H1 (cell line): ENCODE results near the gene FOSL1. TPM values are rescaled to one million over a fixed set of nuclear protein-coding genes. Genes with fewer than 3 reads are reported as not detected.

ENCODE experiments used
- CTCF ChIA-PET: fragments of 300-600 bp; sonication (Branson Sonifier 250); formaldehyde crosslinking; loops from one replicate; lab custom pipeline; 2021; ENCODE audit not compliant: partially characterized antibody; lab: Charles Lee
- POLR2A ChIA-PET: fragments of 300-600 bp; sonication (Branson Sonifier 250); formaldehyde crosslinking; loops from one replicate; lab custom pipeline; 2021; ENCODE audit warnings: inconsistent platforms; ENCODE audit not compliant: partially characterized antibody; lab: Charles Lee
- DNase-seq, 2 experiments: peaks; one replicate each; pipeline versions ENCODE4 v3.0.0 to v3.0.0-alpha.2; 2010 to 2022; ENCODE audit warnings: low spot score in 2 of 2, low read depth in 1 of 2, mixed read lengths in 1 of 2
- FAIRE-seq: peaks from 2 replicates; lab custom pipeline; 2011; peaks lifted over from hg19 to GRCh38; lab: Jason Lieb, UNC
- H2AFZ ChIP-seq: 2 replicates; pipeline ENCODE4 v1.8.1; 2012; ENCODE audit warnings: low read length, inconsistent platforms
- H2AK5ac ChIP-seq: 2 replicates; pipeline ENCODE4 v1.6.1; 2013; ENCODE audit warnings: low read depth, low read length
- H2BK120ac ChIP-seq: replicated peaks from 2 replicates; pipeline ENCODE3; 2013; ENCODE audit warnings: low read depth, low read length, inconsistent platforms
- H2BK12ac ChIP-seq: 2 replicates; pipeline ENCODE4 v1.6.1; 2013; ENCODE audit warnings: low read depth, low read length
- H2BK15ac ChIP-seq: 2 replicates; pipeline ENCODE4 v1.6.1; 2013; ENCODE audit warnings: low read length
- H2BK20ac ChIP-seq: 2 replicates; pipeline ENCODE4 v1.6.1; 2013; ENCODE audit warnings: low read length
- H2BK5ac ChIP-seq: 2 replicates; pipeline ENCODE4 v1.6.1; 2013; ENCODE audit warnings: low read depth, low read length
- H3K14ac ChIP-seq: 2 replicates; pipeline ENCODE4 v1.6.1; 2013; ENCODE audit warnings: inconsistent platforms; ENCODE audit not compliant: insufficient read length
- H3K18ac ChIP-seq: 2 replicates; pipeline ENCODE4 v1.6.1; 2013; ENCODE audit warnings: low read length; ENCODE audit errors: extremely low read depth
- H3K23ac ChIP-seq: 2 replicates; pipeline ENCODE4 v1.6.1; 2013; ENCODE audit warnings: inconsistent platforms; ENCODE audit not compliant: insufficient read length
- H3K23me2 ChIP-seq: 2 replicates; pipeline ENCODE4 v1.6.1; 2013; ENCODE audit warnings: low read depth, low read length
- H3K27ac ChIP-seq: 2 replicates; pipeline ENCODE4 v1.6.1; 2011; ENCODE audit warnings: low read depth, low read length, inconsistent platforms
- H3K27me3 ChIP-seq, 4 experiments: replicated peaks in 1 of 4; 1 replicate in 1 of 4; 2 replicates in 3 of 4; pipeline versions ENCODE4 v1.6.1 to v1.8.1; 2011 to 2013; ENCODE audit warnings: low read length in 3 of 4, mild to moderate bottlenecking in 3 of 4, inconsistent platforms in 2 of 4, mixed read lengths in 2 of 4, moderate library complexity in 1 of 4; ENCODE audit not compliant: control insufficient read depth in 3 of 4, insufficient read depth in 3 of 4; ENCODE audit errors: extremely low read depth in 1 of 4
- H3K36me3 ChIP-seq, 4 experiments: 2 replicates each; pipeline versions ENCODE4 v1.6.1 to v1.8.1; 2011 to 2013; ENCODE audit warnings: mild to moderate bottlenecking in 4 of 4, low read length in 3 of 4, moderate library complexity in 2 of 4, control low read depth in 1 of 4, inconsistent platforms in 1 of 4; ENCODE audit not compliant: insufficient read depth in 4 of 4, control insufficient read depth in 2 of 4
- H3K4ac ChIP-seq: replicated peaks from 2 replicates; pipeline ENCODE3; 2013; ENCODE audit warnings: low read length, low read depth, mixed read lengths, inconsistent platforms; ENCODE audit not compliant: insufficient read length
- H3K4me1 ChIP-seq, 4 experiments: replicated peaks in 1 of 4; 1 replicate in 1 of 4; 2 replicates in 3 of 4; pipeline versions ENCODE4 v1.6.1 to v1.8.1; 2011 to 2013; ENCODE audit warnings: low read length in 3 of 4, inconsistent platforms in 2 of 4, mixed read lengths in 1 of 4; ENCODE audit not compliant: insufficient read depth in 4 of 4, control insufficient read depth in 3 of 4
- H3K4me2 ChIP-seq, 2 experiments: 2 replicates each; pipeline versions ENCODE4 v1.6.1 to v1.8.1; 2011 to 2013; ENCODE audit warnings: low read depth in 2 of 2, low read length in 2 of 2, control low read depth in 1 of 2, inconsistent platforms in 1 of 2, mild to moderate bottlenecking in 1 of 2; ENCODE audit not compliant: insufficient read depth in 1 of 2
- H3K4me3 ChIP-seq, 4 experiments: fragments of 200-600, 300-600 bp in 1 of 4; sonication (generic), shearing (Covaris generic), sonication (Bioruptor Twin) in 1 of 4; 2 replicates each; pipeline versions ENCODE4 v1.5.1 to v1.8.1; 2011 to 2016; ENCODE audit warnings: low read length in 4 of 4, low read depth in 3 of 4, control low read depth in 2 of 4, inconsistent platforms in 2 of 4, mild to moderate bottlenecking in 2 of 4, mixed read lengths in 1 of 4, moderate library complexity in 1 of 4; ENCODE audit not compliant: insufficient read depth in 2 of 4; ENCODE audit errors: extremely low read depth in 1 of 4
- H3K56ac ChIP-seq: replicated peaks from 2 replicates; pipeline ENCODE3; 2013; ENCODE audit warnings: low read depth, mild to moderate bottlenecking, mixed read lengths, low read length, inconsistent platforms; ENCODE audit not compliant: insufficient read length
- H3K79me1 ChIP-seq: 2 replicates; pipeline ENCODE4 v1.6.1; 2013; ENCODE audit warnings: low read depth, low read length, control low read depth
- H3K79me2 ChIP-seq, 2 experiments: 2 replicates each; pipeline versions ENCODE4 v1.6.1 to v1.8.1; 2012 to 2013; ENCODE audit warnings: low read length in 2 of 2, mild to moderate bottlenecking in 2 of 2, inconsistent platforms in 1 of 2; ENCODE audit not compliant: insufficient read depth in 2 of 2, control insufficient read depth in 1 of 2
- H3K9ac ChIP-seq, 4 experiments: replicated peaks in 1 of 4; 1 replicate in 1 of 4; 2 replicates in 3 of 4; pipeline versions ENCODE4 v1.6.1 to v1.8.1; 2011 to 2013; ENCODE audit warnings: low read depth in 3 of 4, low read length in 3 of 4, control low read depth in 2 of 4, mild to moderate bottlenecking in 2 of 4, moderate library complexity in 2 of 4, inconsistent platforms in 1 of 4; ENCODE audit errors: extremely low read depth in 1 of 4
- H3K9me3 ChIP-seq, 2 experiments: 2 replicates each; pipeline versions ENCODE4 v1.6.1 to v1.8.1; 2012 to 2013; ENCODE audit warnings: mild to moderate bottlenecking in 2 of 2, moderate library complexity in 2 of 2, control low read depth in 1 of 2, inconsistent platforms in 1 of 2, low read depth in 1 of 2, low read length in 1 of 2, mixed read lengths in 1 of 2; ENCODE audit not compliant: insufficient read depth in 2 of 2
- H4K20me1 ChIP-seq, 2 experiments: replicated peaks in 1 of 2; 2 replicates each; pipeline versions ENCODE3 to v1.8.1; 2011 to 2013; ENCODE audit warnings: inconsistent platforms in 2 of 2, low read length in 2 of 2, mild to moderate bottlenecking in 1 of 2; ENCODE audit not compliant: insufficient read depth in 2 of 2, control insufficient read depth in 1 of 2
- H4K5ac ChIP-seq: 2 replicates; pipeline ENCODE4 v1.6.1; 2013; ENCODE audit warnings: low read length, low read depth, mixed read lengths, inconsistent platforms; ENCODE audit not compliant: insufficient read length
- H4K8ac ChIP-seq: 2 replicates; pipeline ENCODE4 v1.8.0; 2013; ENCODE audit warnings: mild to moderate bottlenecking, moderate library complexity, low read length, inconsistent platforms; ENCODE audit not compliant: insufficient read depth; ENCODE audit errors: extremely low read depth
- H4K91ac ChIP-seq: replicated peaks from 2 replicates; pipeline ENCODE3; 2013; ENCODE audit warnings: low read length, mixed read lengths, inconsistent platforms; ENCODE audit not compliant: insufficient read length
- BCL11A ChIP-seq, 2 experiments: IDR thresholded peaks; one replicate each; pipeline ENCODE4 v1.6.1; 2011; ENCODE audit warnings: low read depth in 2 of 2, low read length in 2 of 2, mild to moderate bottlenecking in 2 of 2
- CBX5 ChIP-seq: fragments of 300-800, 300-1000 bp; sonication (generic); IDR thresholded peaks from 2 replicates; pipeline ENCODE4 v1.7.1; 2016; ENCODE audit warnings: antibody characterized with exemption, low read length, low read depth
- GTF2F1 ChIP-seq: IDR thresholded peaks from 2 replicates; pipeline ENCODE4 v1.6.1; 2012; ENCODE audit warnings: low read depth, low read length, improper control_type of control experiment, borderline replicate concordance
- HDAC6 ChIP-seq: IDR thresholded peaks from one replicate; pipeline ENCODE4 v1.7.1; 2012; ENCODE audit warnings: low read depth, mild to moderate bottlenecking, inconsistent platforms, low read length, moderate library complexity
- POLR2A ChIP-seq, 2 experiments: IDR thresholded peaks; 1 replicate in 1 of 2; 2 replicates in 1 of 2; pipeline ENCODE4 v1.6.1; 2011; ENCODE audit warnings: low read depth in 2 of 2, low read length in 2 of 2, mild to moderate bottlenecking in 2 of 2; ENCODE audit errors: control extremely low read depth in 1 of 2
- RBBP5 ChIP-seq: IDR thresholded peaks from 2 replicates; pipeline ENCODE4 v1.7.1; 2012; ENCODE audit warnings: low read depth, mild to moderate bottlenecking, inconsistent platforms, low read length, moderate library complexity, borderline replicate concordance
- SAP30 ChIP-seq: fragments of 300-600 bp; sonication (generic); IDR thresholded peaks from 2 replicates; pipeline ENCODE4 v1.7.1; 2012; ENCODE audit warnings: low read length, moderate library complexity, mild to moderate bottlenecking, inconsistent platforms; ENCODE audit not compliant: insufficient read depth, insufficient replicate concordance
- SUZ12 ChIP-seq: fragments of 200-600 bp; sonication (generic); IDR thresholded peaks from 2 replicates; pipeline ENCODE4 v1.6.1; 2012; ENCODE audit warnings: mild to moderate bottlenecking, inconsistent platforms, low read length, moderate library complexity, mixed read lengths
- TAF1 ChIP-seq: IDR thresholded peaks from 2 replicates; pipeline ENCODE4 v1.6.1; 2011; ENCODE audit warnings: mild to moderate bottlenecking, low read depth, low read length
- ZNF274 ChIP-seq: IDR thresholded peaks from 2 replicates; pipeline ENCODE4 v1.7.0; 2012; ENCODE audit warnings: low read length, borderline replicate concordance; ENCODE audit errors: extremely low read depth
- WGBS, 2 experiments: shearing (Covaris generic) in 1 of 2; methylation state at CpG; one replicate each; pipeline versions ENCODE4 v1.1.6 to v1.1.7; 2013 to 2015; ENCODE audit warnings: low lambda C conversion rate in 2 of 2, mixed read lengths in 2 of 2, inconsistent platforms in 1 of 2, low coverage in 1 of 2, missing lambda C conversion rate in 1 of 2; ENCODE audit not compliant: insufficient replicate concordance in 2 of 2, insufficient coverage in 1 of 2, insufficient read length in 1 of 2; ENCODE audit errors: extremely low coverage in 1 of 2, missing lambda C conversion rate in 1 of 2; 5-methylcytosine and 5-hydroxymethylcytosine counted together
- polyA plus RNA-seq, 7 experiments: library from polyadenylated mRNA; depleted of rRNA in 3 of 7; stranded (reverse) in 5 of 7; unstranded in 2 of 7; fragments of >200 nt in 5 of 7; fragments of 200-250 nt in 2 of 7; gene quantifications; 1 replicate in 5 of 7; 2 replicates in 1 of 7; 4 replicates in 1 of 7; pipeline versions ENCODE4 v1.2.1 to v1.2.3, GENCODE V29; 2011 to 2013; ENCODE audit warnings: missing spikeins in 2 of 7, mixed read lengths in 2 of 7
- total RNA-seq: library from RNA; stranded (reverse); fragmentation: NEBNext Ultra II Directional; extraction: Animal tissue kit (Norgen Biotek cat#: 25700); gene quantifications from 2 replicates; pipeline ENCODE4 v1.2.1, GENCODE V29; 2021

FOSL1 gene
- total and polyA plus RNA-seq, 2 of the 8 experiments (the other 6 are each of a cell fraction or from before 2014, with no cell fraction given) = 6.3 to 7.2 TPM

- no peak overlapping the region for H4K5ac ChIP-seq
- H3K27ac ChIP-seq = no peak overlapping the region
Observed at GRCh38 chr11:65849366-65849765, 50.8 kb downstream of the FOSL1 start.

More at GRCh38 chr11:65849366-65849765, 50.8 kb downstream of the FOSL1 start:
- 86% methylated on average over 8 of the region's 8 CpGs; no CpG with 5 or more reads in 1 of the 2 experiments for WGBS, 2 experiments
- no peak for DNase-seq
- Histone ChIP-seq H3K27me3 (no peaks in the 10 kb centered on the region; a peak in 1 of 7 replicates), H2AFZ (no peak overlapping the region), H3K79me2 (peaks cover 0 to 6% of the 10 kb centered on the region in 2 experiments; a peak in 2 of 4 replicates), H3K79me1 (peaks cover 5% of the 10 kb centered on the region; the same call in 1 of the 2 replicates), H3K4ac (no peak overlapping the region), H3K9ac (no peak overlapping the region), H3K36me3 (peaks cover 2 to 15% (median 12%) of the 10 kb centered on the region in 4 experiments), H3K18ac (no peak overlapping the region), H2BK5ac (0 out of 2 replicates have a peak overlapping the region, but pooled peaks have one; percentile 77), H3K4me3 (no peak overlapping the region), H3K56ac (no peak overlapping the region), H2BK12ac (no peak overlapping the region), H4K8ac (no peak overlapping the region), H3K4me1 (peaks cover 0 to 4% (median under 1%) of the 10 kb centered on the region in 4 experiments; a peak in 5 of 7 replicates), H4K91ac (no peak overlapping the region), H3K14ac (no peak overlapping the region), H2BK20ac (no peak overlapping the region), H2AK5ac (no peak overlapping the region), H3K4me2 (0 out of 4 replicates have a peak overlapping the region, but pooled peaks of 1 of the 2 experiments have one; percentile 6), H3K9me3 (peaks cover 7 to 10% of the 10 kb centered on the region in 2 experiments; a peak in 2 of 4 replicates), H2BK120ac (no peak overlapping the region), H3K23ac (no peak overlapping the region), H3K23me2 (no peaks in the 10 kb centered on the region), H2BK15ac (no peak overlapping the region), H4K20me1 (peaks cover 9 to 12% of the 10 kb centered on the region in 2 experiments)
- ChIA-PET POLR2A (interaction anchor here (1.0 to 38.3 kb wide), 8 partner anchors 11 to 186 kb away, joined by 3 to 1071 read pairs (median 5); partner anchors contain the start of genes CCDC85B, CFL1, CTSW and EFEMP2), CTCF (interaction anchor here (1.0 to 15.2 kb wide), 13 partner anchors 9 to 139 kb away, joined by 3 to 283 read pairs (median 16); partner anchors contain the start of genes AP5B1, CCDC85B, CFL1 and CTSW)
- no peak for FAIRE-seq
- TF ChIP-seq SUZ12 = no peak
- TF ChIP-seq TAF1 = no peak
- TF ChIP-seq CBX5 = no peak
- TF ChIP-seq SAP30 = no peak
- no peak for TF ChIP-seq POLR2A (IDR thresholded peaks at IDR 0.05; ENCODE audit: control extremely low read depth in 1 of 2, low read depth in 2 of 2, low read length in 2 of 2)
- TF ChIP-seq RBBP5 = no peak
- TF ChIP-seq GTF2F1 = no peak
- TF ChIP-seq BCL11A (IDR thresholded peaks at IDR 0.05; ENCODE audit: low read depth in 2 of 2, low read length in 2 of 2) = no peak
- TF ChIP-seq HDAC6 = no peak
- TF ChIP-seq ZNF274 = no peak
